Esophagus squamous epithelium (tissue), 4 donors: Measurements from ENCODE around the gene CDK10.

Experiments
- CTCF ChIP-seq, 6 experiments: fragments of 450-650 bp in 4 of 6; fragments of 200-600 bp in 2 of 6; sonication (generic) in 2 of 6; IDR thresholded peaks; one replicate each; pipeline ENCODE4 v1.5.1; 2016 to 2019; ENCODE audit warnings: antibody characterized with exemption in 6 of 6, mild to moderate bottlenecking in 4 of 6, moderate library complexity in 4 of 6
- POLR2A ChIP-seq, 4 donors: fragments of 450-650 bp; IDR thresholded peaks; one replicate each; pipeline ENCODE4 v1.6.1; 2017; ENCODE audit warnings: antibody characterized with exemption in 4 of 4, mild to moderate bottlenecking in 4 of 4, moderate library complexity in 3 of 4

DNA sequence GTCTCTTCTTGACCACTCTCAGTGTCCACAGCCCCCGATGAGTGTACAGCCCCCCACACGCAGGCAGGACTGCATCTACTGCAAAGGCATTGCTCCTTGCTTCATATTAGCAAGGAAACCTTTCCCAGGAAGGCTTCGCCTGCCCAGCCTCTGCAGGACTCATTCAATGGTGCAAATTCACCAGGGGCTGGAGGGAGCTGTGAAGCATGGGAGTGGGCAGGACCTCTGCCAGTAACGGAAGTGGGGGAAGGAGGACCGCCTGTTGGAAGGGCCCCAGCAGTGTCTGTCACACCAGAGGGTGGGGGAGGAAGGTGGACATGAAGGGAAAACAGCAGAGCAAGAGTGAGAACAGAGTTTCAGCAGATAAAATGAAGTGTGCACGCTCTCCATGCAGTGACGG lies 26.3 kb upstream of the CDK10 start:
- TF ChIP-seq POLR2A (IDR thresholded peaks at IDR 0.05) (no peak), CTCF (IDR thresholded peaks at IDR 0.05) (no peak)
